HepG2 (cell line): Measurements from ENCODE around the gene KANSL1. TPM values are rescaled to one million over a fixed set of nuclear protein-coding genes. Genes with fewer than 3 reads are reported as not detected.

ENCODE experiments used
- ATAC-seq: fragments of 200-7000 bp; cut with Tn5 transposase; 3 replicates; pipeline ENCODE4 v1.9.1; 2020; ENCODE audit warnings: mild to moderate bottlenecking, moderate library complexity
- BruUV-seq: library from RNA; stranded (reverse); fragments of 400-500 nt; replicated peaks from 2 replicates; lab custom pipeline; 2021; lab: Mats Ljungman, UMichigan
- CTCF ChIA-PET: fragments of 300-600 bp; formaldehyde crosslinking; extraction: SDS; loops from one replicate; lab custom pipeline; 2021; ENCODE audit warnings: low total read pairs, inconsistent platforms, low intra/inter-chr PET ratio; lab: Yijun Ruan, JAX
- POLR2A ChIA-PET: fragments of 350-600 bp; sonication (Branson Sonifier 250); formaldehyde crosslinking; loops from one replicate; lab custom pipeline; 2020; ENCODE audit warnings: antibody characterized with exemption, inconsistent platforms; lab: Yijun Ruan, JAX
- DNase-seq: peaks from one replicate; pipeline ENCODE4 v3.0.0-alpha.2; 2015; ENCODE audit warnings: low spot score
- FAIRE-seq: peaks from 3 replicates; lab custom pipeline; 2011; peaks lifted over from hg19 to GRCh38; lab: Jason Lieb, UNC
- H2AFZ ChIP-seq: one replicate; pipeline ENCODE4 v1.6.1; 2011; ENCODE audit warnings: low read length, inconsistent platforms
- H3K27ac ChIP-seq: fragments of 300-600 bp; 3 replicates; pipeline ENCODE4 v1.8.0; 2011; ENCODE audit warnings: mixed run types, mild to moderate bottlenecking, mixed read lengths, low read length, inconsistent platforms; ENCODE audit not compliant: insufficient read depth; ENCODE audit errors: extremely low read length
- H3K27me3 ChIP-seq, 2 experiments: fragments of 200-600 bp in 1 of 2; 2 replicates in 1 of 2; 3 replicates in 1 of 2; pipeline versions ENCODE4 v1.6.0 to v1.8.0; 2011; ENCODE audit warnings: low read length in 2 of 2, mild to moderate bottlenecking in 2 of 2, moderate library complexity in 2 of 2, inconsistent platforms in 1 of 2; ENCODE audit not compliant: insufficient read depth in 2 of 2, control insufficient read depth in 1 of 2
- H3K36me3 ChIP-seq, 2 experiments: fragments of 200-600 bp in 1 of 2; replicated peaks in 1 of 2; 2 replicates in 1 of 2; 3 replicates in 1 of 2; pipeline versions ENCODE4 v1.5.1 to v1.8.0; 2011; ENCODE audit warnings: low read length in 2 of 2, inconsistent platforms in 1 of 2; ENCODE audit not compliant: insufficient read depth in 2 of 2, control insufficient read depth in 1 of 2
- H3K4me1 ChIP-seq: 2 replicates; pipeline ENCODE4 v1.5.1; 2012; ENCODE audit warnings: low read length, inconsistent platforms; ENCODE audit not compliant: insufficient read depth
- H3K4me2 ChIP-seq: 2 replicates; pipeline ENCODE4 v1.6.0; 2011; ENCODE audit warnings: low read depth, low read length, inconsistent platforms
- H3K4me3 ChIP-seq, 3 experiments: fragments of 200-600 bp in 1 of 3; sonication (generic), shearing (Covaris generic) in 1 of 3; replicated peaks in 1 of 3; 2 replicates each; pipeline ENCODE4 v1.5.1; 2011 to 2016; ENCODE audit warnings: low read length in 3 of 3, inconsistent platforms in 2 of 3, low read depth in 2 of 3, mild to moderate bottlenecking in 2 of 3, control low read depth in 1 of 3, mixed read lengths in 1 of 3; ENCODE audit not compliant: insufficient read depth in 1 of 3
- H3K79me2 ChIP-seq: one replicate; pipeline ENCODE4 v1.6.1; 2011; ENCODE audit warnings: low read length, inconsistent platforms; ENCODE audit not compliant: insufficient read depth
- H3K9ac ChIP-seq: 2 replicates; pipeline ENCODE4 v1.6.0; 2011; ENCODE audit warnings: mild to moderate bottlenecking, low read depth, low read length, inconsistent platforms; ENCODE audit not compliant: insufficient read depth
- H3K9me3 ChIP-seq: 2 replicates; pipeline ENCODE4 v1.5.1; 2012; ENCODE audit warnings: mild to moderate bottlenecking, low read length
- H4K20me1 ChIP-seq: 2 replicates; pipeline ENCODE4 v1.6.0; 2011; ENCODE audit warnings: inconsistent platforms, mild to moderate bottlenecking, low read length, moderate library complexity; ENCODE audit not compliant: insufficient read depth
- ARHGAP35 ChIP-seq: sonication (generic); formaldehyde crosslinking; IDR thresholded peaks from 2 replicates; pipeline ENCODE4 v1.9.0; 2022; ENCODE audit warnings: mild to moderate bottlenecking, inconsistent platforms, moderate library complexity, missing genetic modification reagents, borderline replicate concordance
- ZSCAN5A ChIP-seq: sonication (generic); formaldehyde crosslinking; IDR thresholded peaks from 2 replicates; pipeline ENCODE4 v1.8.0; 2022; ENCODE audit warnings: mild to moderate bottlenecking, missing genetic modification reagents, borderline replicate concordance
- WGBS: methylation state at CpG from one replicate; pipeline ENCODE4 v1.1.6; 2017; ENCODE audit warnings: low lambda C conversion rate; 5-methylcytosine and 5-hydroxymethylcytosine counted together
- in situ Hi-C: cut with HindIII; loops from 2 replicates; pipeline ENCODE4 v1.10.0; 2017; ENCODE audit warnings: low pct_unique_long_range_greater_than_20kb; ENCODE audit not compliant: extremely low pct_ligation_motif_present
- intact Hi-C: fragments of 100-400 bp; cut with micrococcal nuclease; formaldehyde crosslinking; loops from one replicate; pipeline ENCODE4 v1.10.0; 2022; ENCODE audit not compliant: unreplicated experiment
- polyA plus RNA-seq, 8 experiments: library from polyadenylated mRNA; depleted of rRNA in 3 of 8; stranded (reverse) in 7 of 8; unstranded in 1 of 8; fragments of >200 nt; fragmentation: Illumina TruSeq in 4 of 8; extraction: Trizol in 4 of 8; gene quantifications; 2 replicates each; pipeline versions ENCODE4 v1.2.1 to v1.2.3, GENCODE V29; 2011 to 2016; ENCODE audit warnings: low read depth in 4 of 8, missing spikeins in 1 of 8, mixed read lengths in 1 of 8; ENCODE audit not compliant: insufficient read depth in 1 of 8
- small RNA-seq, 3 experiments: library from RNA; depleted of rRNA; stranded (forward); fragments of <200 nt; gene quantifications; one replicate each; pipeline ENCODE3, GENCODE V24; 2012; ENCODE audit warnings: low read depth in 2 of 3, low replicate concordance in 1 of 3; ENCODE audit not compliant: insufficient read length in 3 of 3, insufficient read depth in 2 of 3
- total RNA-seq, 5 experiments: library from RNA; depleted of rRNA; stranded (reverse); fragments of >200 nt; fragmentation: Illumina TruSeq; extraction: Trizol; gene quantifications; 2 replicates each; pipeline ENCODE4 v1.2.3, GENCODE V29; 2016; ENCODE audit warnings: low read depth in 1 of 5

KANSL1 gene
- total and polyA plus RNA-seq, 2 of the 13 experiments (the other 11 are each of a cell fraction or from before 2014, with no cell fraction given) = 24.0 to 59.6 TPM

GRCh38 chr17:45980855-45981254, 212.4 kb downstream of the KANSL1 start:
- Histone ChIP-seq H3K4me2 (no peak overlapping the region), H3K27me3 (peaks cover 0 to under 1% of the 10 kb centered on the region in 2 experiments; a peak in 1 of 5 replicates), H3K9ac (no peak overlapping the region), H3K36me3 (no peaks in the 10 kb centered on the region), H4K20me1 (no peaks in the 10 kb centered on the region), H2AFZ (no peak overlapping the region), H3K4me1 (no peaks in the 10 kb centered on the region), H3K4me3 (no peak overlapping the region), H3K27ac (no peak overlapping the region), H3K79me2 (no peaks in the 10 kb centered on the region), H3K9me3 (no peaks in the 10 kb centered on the region)
- 78% methylated on average over 3 of the region's 6 CpGs for WGBS
- ATAC-seq (no peak), FAIRE-seq (no peak), DNase-seq (no peak)
- BruUV-seq = no TSS peak
- ChIA-PET CTCF (no interaction called here), POLR2A (no interaction called here)
- intact Hi-C loops (no loop called here), in situ Hi-C loops (no loop called here)
- TF ChIP-seq ZSCAN5A (CRISPR knock-in tag) (no peak), ARHGAP35 (CRISPR knock-in tag) (no peak)

Small RNA genes within 50 kb of the gene (small RNA-seq; reads per million reads assigned to genes)
- gene RF00019 = 0 reads per million in 3 experiments

Other genes starting within 250 kb of the KANSL1 start
- gene STH, start 194.2 kb downstream of the KANSL1 start, total RNA-seq (2016; rRNA removed; fragmentation: Illumina TruSeq; extraction: Trizol) = not detected in 2 replicates
- gene STH, start 194.2 kb downstream of the KANSL1 start, polyA plus RNA-seq (2011; rRNA removed) = 0.37 TPM in 1 of 2 replicates, not detected in the other
- gene LRRC37A, start 101.7 kb upstream of the KANSL1 start, total RNA-seq (2016; rRNA removed; fragmentation: Illumina TruSeq; extraction: Trizol) = 0.67 and 0.97 TPM in 2 replicates
- 1.0 and 1.3 TPM in 2 replicates for gene LRRC37A, start 101.7 kb upstream of the KANSL1 start, polyA plus RNA-seq (2011; rRNA removed)
- 25.8 and 37.0 TPM in 2 replicates for gene ARL17B, start 168.3 kb upstream of the KANSL1 start, total RNA-seq (2016; rRNA removed; fragmentation: Illumina TruSeq; extraction: Trizol)
- gene ARL17B, start 168.3 kb upstream of the KANSL1 start, polyA plus RNA-seq (2011; rRNA removed) = 13.9 and 14.2 TPM in 2 replicates